HG03460 (cell line): ENCODE results near the gene TOM1L2.
"Not testable (repeated sequence)": the region's sequence is repeated elsewhere in the genome, so short reads cannot be mapped to it uniquely, and the experiment has no call there.

Source experiments
- ATAC-seq: cut with Tn5 transposase; IDR thresholded peaks from one replicate; pipeline ENCODE4 v1.9.1; 2021; ENCODE audit not compliant: unreplicated experiment

TOM1L2 gene

GRCh38 chr17:17971431-17972125 lies 622 bp downstream of the TOM1L2 start:
- no peak for ATAC-seq

- no peak for ATAC-seq
Observed at GRCh38 chr17:17970699-17971430, 1.3 kb downstream of the TOM1L2 start.

GRCh38 chr17:17966399-17966798 lies 5.8 kb downstream of the TOM1L2 start:
- no peak for ATAC-seq

- no peak for ATAC-seq
Observed at GRCh38 chr17:17965152-17965721, 7.0 kb downstream of the TOM1L2 start.

GRCh38 chr17:17964710-17965109 lies 7.5 kb downstream of the TOM1L2 start:
- no peak for ATAC-seq

- no peak for ATAC-seq
Observed at GRCh38 chr17:17963694-17964436, 8.3 kb downstream of the TOM1L2 start.

GRCh38 chr17:17963066-17963465 lies 9.1 kb downstream of the TOM1L2 start:
- no peak for ATAC-seq

- ATAC-seq, result no peak
Observed at GRCh38 chr17:17960500-17961030, 11.6 kb downstream of the TOM1L2 start.

- ATAC-seq, result no peak
Observed at GRCh38 chr17:17959520-17960361, 12.5 kb downstream of the TOM1L2 start.

- ATAC-seq, result no peak
Observed at GRCh38 chr17:17958982-17959381, 13.2 kb downstream of the TOM1L2 start.

GRCh38 chr17:17957584-17957916 lies 14.7 kb downstream of the TOM1L2 start:
- no peak for ATAC-seq

GRCh38 chr17:17955790-17956341 lies 16.3 kb downstream of the TOM1L2 start:
- not testable (repeated sequence) for ATAC-seq

GRCh38 chr17:17954079-17954478 lies 18.1 kb downstream of the TOM1L2 start:
- no peak for ATAC-seq

- no peak for ATAC-seq
Observed at GRCh38 chr17:17952691-17953090, 19.5 kb downstream of the TOM1L2 start.

GRCh38 chr17:17951524-17951923 lies 20.7 kb downstream of the TOM1L2 start:
- no peak for ATAC-seq

- ATAC-seq, result no peak
Observed at GRCh38 chr17:17950806-17951205, 21.4 kb downstream of the TOM1L2 start.

- no peak for ATAC-seq
Observed at GRCh38 chr17:17950347-17950746, 21.9 kb downstream of the TOM1L2 start.

- ATAC-seq, result no peak
Observed at GRCh38 chr17:17947966-17948365, 24.2 kb downstream of the TOM1L2 start.

- ATAC-seq, result no peak
Observed at GRCh38 chr17:17947309-17947708, 24.9 kb downstream of the TOM1L2 start.

- no peak for ATAC-seq
Observed at GRCh38 chr17:17946093-17946492, 26.1 kb downstream of the TOM1L2 start.
